Activated CD4-positive, alpha-beta T cell treated with anti-CD3 and anti-CD28 coated beads for 24 hours (primary cell): ENCODE measurements around the gene MAST4.

ENCODE experiments used
- DNase-seq, 2 donors: peaks; one replicate each; pipeline ENCODE4 v3.0.0-alpha.2; 2020; ENCODE audit warnings: low read depth in 2 of 2

Gene MAST4

GRCh38 chr5:67081261-67081660, 485.1 kb downstream of the MAST4 start:
- no peak for DNase-seq

DNA sequence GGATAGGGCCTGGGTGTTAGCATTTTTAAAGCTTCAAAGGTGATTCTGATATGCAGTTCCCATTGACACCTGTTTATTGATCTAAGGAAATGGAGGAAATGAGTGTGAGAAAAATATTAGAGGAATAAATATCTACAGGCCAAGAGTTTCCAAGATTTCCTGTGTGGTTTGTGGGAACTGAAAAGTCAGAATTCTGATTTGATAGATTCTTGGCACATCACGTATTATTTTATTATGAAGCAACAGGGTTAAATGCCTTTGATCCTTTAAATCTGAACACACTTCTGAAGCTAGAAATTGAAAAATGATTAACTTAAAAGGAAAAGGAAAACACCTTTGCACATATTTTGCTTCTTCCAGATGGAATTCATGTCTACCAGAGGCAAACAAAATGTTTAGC, 486.7 kb downstream of the MAST4 start:
- no peak for DNase-seq

GRCh38 chr5:67085616-67086015, 489.4 kb downstream of the MAST4 start:
- DNase-seq = no peak

- DNase-seq = no peak
Measured at GRCh38 chr5:67089200-67089725, 493.1 kb downstream of the MAST4 start.

DNA sequence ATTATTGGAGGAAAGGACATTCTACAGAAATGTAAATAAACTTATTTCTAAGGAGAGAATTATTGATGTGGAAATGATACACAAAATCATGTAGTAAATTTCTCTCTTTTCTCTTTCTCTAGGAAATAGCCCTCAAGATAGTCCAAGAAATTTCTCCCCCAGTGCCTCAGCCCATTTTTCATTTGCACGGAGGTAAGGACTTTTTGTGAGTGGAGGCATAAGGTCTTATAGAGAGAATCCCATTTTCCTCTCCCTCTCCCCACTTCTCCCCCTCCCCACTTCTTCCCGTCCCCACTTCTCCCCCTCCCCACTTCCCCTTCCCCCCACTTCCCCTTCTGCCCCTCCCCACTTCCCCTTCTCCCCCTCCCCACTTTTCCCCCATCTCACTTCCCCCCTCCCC, 493.8 kb downstream of the MAST4 start:
- DNase-seq = no peak

DNA sequence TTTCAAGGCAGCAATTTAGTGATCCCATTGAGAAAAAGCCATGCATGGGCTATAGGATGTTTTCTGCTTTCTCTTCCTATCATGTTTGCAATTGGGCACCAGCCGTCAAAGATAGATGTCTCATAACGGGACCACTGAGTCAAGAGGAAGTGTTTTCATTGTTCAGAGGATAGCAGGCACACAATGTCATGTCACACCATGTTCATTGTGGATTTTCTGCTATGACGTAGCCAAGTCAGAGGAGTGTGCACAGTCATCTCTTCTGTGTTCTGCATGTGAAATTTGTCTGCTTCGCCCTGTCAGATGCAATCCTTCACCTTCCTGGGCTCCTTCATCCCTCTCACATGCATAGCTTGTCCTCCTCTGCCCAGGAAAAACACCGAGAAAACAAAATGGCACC, 494.4 kb downstream of the MAST4 start:
- no peak for DNase-seq

DNA sequence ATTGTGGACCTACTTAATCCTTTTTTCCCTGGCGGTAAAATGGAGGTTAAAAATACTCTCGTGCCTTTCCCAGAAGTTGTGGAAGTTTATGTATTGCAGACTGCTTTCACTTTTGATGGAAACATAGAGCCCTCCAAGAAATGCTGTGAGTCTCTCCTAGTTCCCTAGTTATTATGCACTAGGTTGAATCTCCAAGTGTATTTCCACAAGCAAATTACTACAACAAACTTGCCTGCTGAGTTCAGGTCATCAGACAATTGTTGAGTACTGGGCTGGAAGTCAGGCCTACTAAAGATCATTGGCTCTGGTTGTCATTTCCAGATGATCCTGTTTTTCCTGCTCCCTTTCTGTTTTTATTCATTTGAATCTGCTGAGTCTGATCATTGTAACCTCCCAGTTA, 496.3 kb downstream of the MAST4 start:
- DNase-seq = no peak

- DNase-seq = no peak
Measured at GRCh38 chr5:67093279-67093678, 497.1 kb downstream of the MAST4 start.

GRCh38 chr5:67094476-67095300, 498.5 kb downstream of the MAST4 start:
- no peak for DNase-seq

GRCh38 chr5:67095346-67096171, 499.4 kb downstream of the MAST4 start:
- no peak for DNase-seq

- no peak for DNase-seq
Measured at GRCh38 chr5:67098656-67099055, 502.5 kb downstream of the MAST4 start.

DNA sequence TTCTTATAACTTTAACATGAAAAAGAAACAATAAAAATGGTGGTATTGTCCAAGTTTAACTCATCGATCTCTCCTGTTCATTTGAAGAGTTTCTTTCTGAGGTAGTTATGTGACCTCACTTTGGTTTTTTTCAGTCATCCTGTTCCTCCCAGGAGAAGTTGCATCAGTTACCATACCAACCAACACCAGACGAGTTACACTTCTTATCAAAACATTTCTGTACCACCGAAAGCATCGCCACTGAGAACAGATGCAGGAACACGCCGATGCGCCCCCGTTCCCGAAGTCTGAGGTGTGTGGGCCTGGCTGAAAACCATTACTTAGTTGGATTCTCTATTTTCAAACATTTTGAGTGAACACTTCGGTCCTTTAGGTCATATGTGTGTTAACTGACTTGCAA, 504.1 kb downstream of the MAST4 start:
- DNase-seq = no peak

GRCh38 chr5:67102708-67103107, 506.5 kb downstream of the MAST4 start:
- no peak for DNase-seq

- DNase-seq = no peak
Measured at GRCh38 chr5:67104859-67105258, 508.7 kb downstream of the MAST4 start.

GRCh38 chr5:67105270-67105669, 509.1 kb downstream of the MAST4 start:
- no peak for DNase-seq

GRCh38 chr5:67106626-67107342, 510.6 kb downstream of the MAST4 start:
- no peak for DNase-seq

- no peak for DNase-seq
Measured at GRCh38 chr5:67111779-67112178, 515.6 kb downstream of the MAST4 start.

DNA sequence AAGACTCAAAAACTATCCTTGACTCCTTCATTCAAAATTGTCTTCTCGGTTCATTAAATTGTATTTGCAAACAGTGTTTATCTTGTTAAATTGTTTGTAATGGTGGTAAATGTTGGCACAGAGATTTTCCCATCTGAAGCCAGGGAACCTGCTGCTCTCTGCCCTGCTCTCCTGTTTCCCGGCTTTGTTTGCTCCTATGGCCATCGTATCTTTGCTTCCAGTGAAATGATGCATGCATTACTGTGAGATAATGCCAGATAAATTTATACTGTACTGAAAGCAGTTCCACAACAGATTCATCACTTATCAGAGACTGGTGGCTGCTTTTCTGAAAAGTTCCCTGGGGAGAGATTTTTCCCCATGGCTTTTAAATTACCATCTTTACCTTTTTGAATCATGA, 519.1 kb downstream of the MAST4 start:
- no peak for DNase-seq

- DNase-seq = no peak
Measured at GRCh38 chr5:67115817-67116216, 519.6 kb downstream of the MAST4 start.

GRCh38 chr5:67118050-67118620, 521.9 kb downstream of the MAST4 start:
- DNase-seq = no peak

GRCh38 chr5:67119010-67119409, 522.8 kb downstream of the MAST4 start:
- DNase-seq = no peak

DNA sequence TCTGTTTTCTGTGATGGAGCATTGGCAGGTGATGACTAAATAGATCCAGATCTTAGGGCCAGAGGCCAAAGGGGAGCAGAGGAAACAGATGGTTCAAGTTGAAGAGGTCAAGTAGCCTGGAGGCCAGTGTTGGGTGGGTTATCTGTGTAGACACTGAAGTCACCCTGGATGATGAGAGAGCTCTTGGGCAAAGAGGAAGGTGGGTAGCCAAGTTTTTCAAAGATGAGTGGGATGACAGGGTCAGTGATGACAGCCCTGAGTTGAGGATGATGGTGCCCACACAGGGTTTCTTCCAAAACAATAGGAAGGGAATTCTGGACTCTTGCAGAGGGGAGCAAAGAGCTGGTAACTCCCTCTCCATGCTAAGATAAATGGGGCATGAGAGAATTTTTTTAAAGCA, 523.8 kb downstream of the MAST4 start:
- DNase-seq = no peak
